ENCODE measurements around the gene NXN.
A peak's percentile ranks its signal among the peaks of the same experiment; 100 is the strongest.

DNA sequence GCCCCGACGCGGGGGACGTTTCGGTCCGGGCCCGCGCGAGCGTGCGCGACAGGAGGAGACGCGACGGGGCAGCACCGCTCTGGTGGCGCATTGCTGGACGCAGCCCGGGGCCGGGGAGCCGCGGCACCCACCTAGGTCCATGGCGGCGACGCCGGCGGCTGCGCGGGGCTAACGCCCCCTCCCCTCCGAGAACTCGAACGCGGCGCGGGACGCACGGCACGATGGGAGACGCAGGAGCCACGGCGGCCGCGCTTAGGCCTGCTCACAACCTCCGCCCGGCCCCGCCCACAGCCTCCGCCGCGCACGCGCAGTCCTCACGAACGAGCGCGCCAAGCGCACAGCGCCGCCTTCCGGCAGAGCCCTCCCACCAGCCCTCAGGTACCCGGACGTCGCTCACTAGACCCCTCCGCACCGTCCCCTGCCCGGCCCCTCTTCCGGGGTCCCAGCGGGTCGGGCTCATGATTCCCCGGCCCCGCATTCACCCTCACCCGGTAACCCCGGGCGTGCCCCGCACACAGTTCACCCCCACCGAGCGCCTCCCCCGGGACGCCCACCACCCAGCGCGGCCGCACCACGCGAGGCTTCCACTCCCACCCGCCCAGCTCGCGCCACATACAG lies 227.5 kb downstream of the NXN start, which contains the start of gene GEMIN4:
- TF ChIP-seq ZFX (IDR thresholded peaks at IDR 0.05): peak; percentile 83
- TF ChIP-seq CTCF (conservative IDR thresholded peaks at IDR 0.05): peak; percentile 95

Measured in C4-2B (cell line).